ENCODE results near the gene LIN7C. TPM values are rescaled to one million over a fixed set of nuclear protein-coding genes. Genes with fewer than 3 reads are reported as not detected.

The LIN7C gene
- total RNA-seq, 3 donors from 2014 or later: 37.8 to 41.2 (median 40.5) TPM

GRCh38 chr11:27514558-27514957 lies 8.0 kb upstream of the LIN7C start:
- no peak for DNase-seq
- Histone ChIP-seq H3K4me3 (no peak overlapping the region), H3K9me3 (peaks cover 5% of the 10 kb centered on the region), H3K36me3 (ENCODE audit: low read depth) (no peaks in the 10 kb centered on the region), H3K4me1 (ENCODE audit: low read depth) (no peaks in the 10 kb centered on the region)
- TF ChIP-seq CTCF (IDR thresholded peaks at IDR 0.05): no peak
- no peak for ATAC-seq
- intact Hi-C loops (cut with DNase I, micrococcal nuclease): no loop called here

GRCh38 chr11:27514076-27514475 lies 7.5 kb upstream of the LIN7C start:
- DNase-seq (no peak), ATAC-seq (no peak)
- Histone ChIP-seq H3K36me3 (ENCODE audit: low read depth) (no peaks in the 10 kb centered on the region), H3K4me1 (ENCODE audit: low read depth) (no peaks in the 10 kb centered on the region), H3K9me3 (peaks cover 5% of the 10 kb centered on the region), H3K4me3 (no peak overlapping the region)
- TF ChIP-seq CTCF (IDR thresholded peaks at IDR 0.05): no peak
- intact Hi-C loops (cut with DNase I, micrococcal nuclease): no loop called here

- ATAC-seq (no peak), DNase-seq (no peak)
- intact Hi-C loops (cut with DNase I, micrococcal nuclease): no loop called here
- Histone ChIP-seq H3K4me1 (ENCODE audit: low read depth) (no peaks in the 10 kb centered on the region), H3K4me3 (no peak overlapping the region), H3K36me3 (ENCODE audit: low read depth) (no peaks in the 10 kb centered on the region), H3K9me3 (peaks cover 5% of the 10 kb centered on the region)
- no peak for TF ChIP-seq CTCF (IDR thresholded peaks at IDR 0.05)
Measured at GRCh38 chr11:27513389-27513788, 6.8 kb upstream of the LIN7C start.

- peaks cover 5% of the 10 kb centered on the region for H3K9me3 ChIP-seq
- ATAC-seq: no peak
- no peak for DNase-seq
- no peak overlapping the region for H3K4me3 ChIP-seq
- TF ChIP-seq CTCF (IDR thresholded peaks at IDR 0.05): no peak
- H3K36me3 ChIP-seq (ENCODE audit: low read depth): no peaks in the 10 kb centered on the region
- no peaks in the 10 kb centered on the region for H3K4me1 ChIP-seq (ENCODE audit: low read depth)
- intact Hi-C loops (cut with DNase I, micrococcal nuclease): no loop called here
Measured at GRCh38 chr11:27512238-27512637, 5.7 kb upstream of the LIN7C start.

- H3K9me3 ChIP-seq: peaks cover 2% of the 10 kb centered on the region
- intact Hi-C loops (cut with DNase I, micrococcal nuclease): loop anchor here in 1 of 2 donors (10.0 kb wide), 1 partner anchor 755 kb away; no protein-coding TSS in a partner anchor
Measured at GRCh38 chr11:27509908-27510307, 3.3 kb upstream of the LIN7C start.

More at GRCh38 chr11:27509908-27510307, 3.3 kb upstream of the LIN7C start:
- TF ChIP-seq CTCF (IDR thresholded peaks at IDR 0.05): no peak
- no peak overlapping the region for H3K4me3 ChIP-seq
- ATAC-seq (no peak), DNase-seq (no peak)
- no peaks in the 10 kb centered on the region for H3K36me3 ChIP-seq (ENCODE audit: low read depth)
- H3K4me1 ChIP-seq (ENCODE audit: low read depth): peaks cover 10% of the 10 kb centered on the region
